Measurements from ENCODE around the gene TCEAL8. TPM values are rescaled to one million over a fixed set of nuclear protein-coding genes. Genes with fewer than 3 reads are reported as not detected.
"Not testable (repeated sequence)": the region's sequence is repeated elsewhere in the genome, so short reads cannot be mapped to it uniquely, and the experiment has no call there.

Gene TCEAL8
- total RNA-seq, 1 donor from 2014 or later = 41.5 TPM

- no peaks in the 10 kb centered on the region for H3K36me3 ChIP-seq
- ATAC-seq (no peak), DNase-seq (no peak)
- H3K27ac ChIP-seq = no peak overlapping the region
- no peak overlapping the region for H3K4me3 ChIP-seq
- TF ChIP-seq CTCF (IDR thresholded peaks at IDR 0.05) = no peak
- H3K4me1 ChIP-seq = no peaks in the 10 kb centered on the region
- H3K27me3 ChIP-seq (ENCODE audit: low read depth) = no peaks in the 10 kb centered on the region
- intact Hi-C loops (cut with DNase I) = no loop called here
- H3K9me3 ChIP-seq = no peaks in the 10 kb centered on the region
Observed at GRCh38 chrX:103234869-103235268, 20.1 kb downstream of the TCEAL8 start.

GRCh38 chrX:103233263-103233662 lies 21.7 kb downstream of the TCEAL8 start:
- ATAC-seq = no peak
- intact Hi-C loops (cut with DNase I) = no loop called here
- Histone ChIP-seq H3K27ac (no peak overlapping the region), H3K36me3 (no peaks in the 10 kb centered on the region), H3K9me3 (no peaks in the 10 kb centered on the region), H3K4me3 (no peak overlapping the region), H3K27me3 (ENCODE audit: low read depth) (no peaks in the 10 kb centered on the region), H3K4me1 (no peaks in the 10 kb centered on the region)
- no peak for TF ChIP-seq CTCF (IDR thresholded peaks at IDR 0.05)
- no peak for DNase-seq

- ATAC-seq; H3K4me3 ChIP-seq; H3K27ac ChIP-seq; intact Hi-C loops (cut with DNase I); H3K9me3 ChIP-seq; H3K36me3 ChIP-seq; DNase-seq; H3K4me1 ChIP-seq; H3K27me3 ChIP-seq (ENCODE audit: low read depth): not testable (repeated sequence)
Observed at GRCh38 chrX:103225918-103226317, 29.0 kb downstream of the TCEAL8 start.

GRCh38 chrX:103220511-103221323 lies 34.2 kb downstream of the TCEAL8 start:
- ATAC-seq (peak; percentile 62 to 68), DNase-seq (peak; percentile 49)
- Histone ChIP-seq H3K9me3 (no peaks in the 10 kb centered on the region), H3K36me3 (no peaks in the 10 kb centered on the region), H3K4me3 (peak overlapping the region; percentile 28), H3K4me1 (no peaks in the 10 kb centered on the region), H3K27ac (no peak overlapping the region), H3K27me3 (ENCODE audit: low read depth) (no peaks in the 10 kb centered on the region)
- TF ChIP-seq CTCF (IDR thresholded peaks at IDR 0.05) = no peak
- intact Hi-C loops (cut with DNase I) = no loop called here

GRCh38 chrX:103215425-103215991 lies 39.4 kb downstream of the TCEAL8 start:
- H3K36me3 ChIP-seq = no peaks in the 10 kb centered on the region
- H3K27ac ChIP-seq = peak overlapping the region; percentile 86
- ATAC-seq = peak; percentile 77 to 78
- DNase-seq = peak; percentile 48
- no peaks in the 10 kb centered on the region for H3K9me3 ChIP-seq
- H3K4me1 ChIP-seq = no peaks in the 10 kb centered on the region
- intact Hi-C loops (cut with DNase I) = loop anchor here (10.0 kb wide), 1 partner anchor 249 kb away; no protein-coding TSS in a partner anchor
- H3K4me3 ChIP-seq = peak overlapping the region; percentile 70
- no peaks in the 10 kb centered on the region for H3K27me3 ChIP-seq (ENCODE audit: low read depth)
- TF ChIP-seq CTCF (IDR thresholded peaks at IDR 0.05) = no peak

- H3K4me3 ChIP-seq = peak within 1 kb of the TSS; percentile 70
- H3K27me3 ChIP-seq (ENCODE audit: low read depth) = no peaks in the 10 kb centered on the region
- H3K36me3 ChIP-seq = no peaks in the 10 kb centered on the region
- ATAC-seq = peak; percentile 98
- intact Hi-C loops (cut with DNase I) = loop anchor here (10.0 kb wide), 1 partner anchor 250 kb away; no protein-coding TSS in a partner anchor
- H3K27ac ChIP-seq = peak within 1 kb of the TSS; percentile 86
- DNase-seq = peak; percentile 88
- no peak for TF ChIP-seq CTCF (IDR thresholded peaks at IDR 0.05)
- no peaks in the 10 kb centered on the region for H3K4me1 ChIP-seq
- no peaks in the 10 kb centered on the region for H3K9me3 ChIP-seq
Observed at GRCh38 chrX:103214870-103215424, 40.0 kb downstream of the TCEAL8 start, which contains the start of gene BEX4. Gene BEX4, plus strand, starts transcription at chrX:103215108. Its CDS starts 1,046 bp downstream, at chrX:103216154.

Measured in lower lobe of right lung (tissue), 2 donors.